Neuronal stem cell (in vitro differentiated cells): ENCODE results near the gene CTXND1.

Experiments
- DNase-seq: peaks from one replicate; pipeline ENCODE4 v3.0.0-alpha.2; 2013; ENCODE audit warnings: low spot score
- H2AFZ ChIP-seq: one replicate; pipeline ENCODE4 v1.6.1; 2013; ENCODE audit warnings: mild to moderate bottlenecking, low read length, inconsistent platforms
- H2AK5ac ChIP-seq: 2 replicates; pipeline ENCODE4 v1.6.1; 2013; ENCODE audit warnings: low read depth, mild to moderate bottlenecking, inconsistent platforms, low read length, moderate library complexity, mixed read lengths
- H2BK120ac ChIP-seq: 2 replicates; pipeline ENCODE4 v1.6.1; 2013; ENCODE audit warnings: low read depth, mild to moderate bottlenecking, inconsistent platforms, low read length, moderate library complexity, mixed read lengths
- H2BK12ac ChIP-seq: one replicate; pipeline ENCODE4 v1.6.1; 2013; ENCODE audit warnings: low read length, inconsistent platforms
- H2BK15ac ChIP-seq: 2 replicates; pipeline ENCODE4 v1.6.1; 2013; ENCODE audit warnings: mild to moderate bottlenecking, low read length, inconsistent platforms, mixed read lengths
- H2BK5ac ChIP-seq: one replicate; pipeline ENCODE4 v1.6.1; 2013; ENCODE audit warnings: inconsistent platforms, mild to moderate bottlenecking, low read length, moderate library complexity
- H3K14ac ChIP-seq: one replicate; pipeline ENCODE4 v1.6.1; 2013; ENCODE audit warnings: low read length, inconsistent platforms
- H3K18ac ChIP-seq: 2 replicates; pipeline ENCODE4 v1.6.1; 2013; ENCODE audit warnings: low read length, inconsistent platforms
- H3K23ac ChIP-seq: 2 replicates; pipeline ENCODE4 v1.6.1; 2013; ENCODE audit warnings: low read depth, mild to moderate bottlenecking, mixed read lengths, low read length, inconsistent platforms; ENCODE audit not compliant: poor library complexity
- H3K27ac ChIP-seq: replicated peaks from 3 replicates; pipeline ENCODE4 v1.5.1; 2013; ENCODE audit warnings: low read length, inconsistent platforms
- H3K27me3 ChIP-seq, 3 experiments: 2 replicates each; pipeline ENCODE4 v1.6.1; 2013; ENCODE audit warnings: low read length in 3 of 3, mild to moderate bottlenecking in 2 of 3, inconsistent platforms in 1 of 3, low read depth in 1 of 3, mixed read lengths in 1 of 3, moderate library complexity in 1 of 3; ENCODE audit not compliant: control insufficient read depth in 3 of 3, insufficient read depth in 3 of 3
- H3K36me3 ChIP-seq, 2 donors: replicated peaks in 1 of 2; 2 replicates each; pipeline ENCODE4 v1.6.1; 2013; ENCODE audit warnings: low read length in 2 of 2; ENCODE audit not compliant: control insufficient read depth in 2 of 2, insufficient read depth in 2 of 2
- H3K4ac ChIP-seq: 2 replicates; pipeline ENCODE4 v1.6.1; 2013; ENCODE audit warnings: inconsistent platforms, mild to moderate bottlenecking, low read length, moderate library complexity
- H3K4me1 ChIP-seq, 2 donors: 1 replicate in 1 of 2; 2 replicates in 1 of 2; pipeline ENCODE4 v1.6.1; 2013; ENCODE audit warnings: low read length in 2 of 2, low read depth in 1 of 2; ENCODE audit not compliant: control insufficient read depth in 2 of 2, insufficient read depth in 1 of 2
- H3K4me2 ChIP-seq: one replicate; pipeline ENCODE4 v1.6.1; 2013; ENCODE audit warnings: mild to moderate bottlenecking, low read length, inconsistent platforms; ENCODE audit not compliant: insufficient read depth, poor library complexity, severe bottlenecking
- H3K4me3 ChIP-seq, 2 donors: 2 replicates each; pipeline ENCODE4 v1.5.1; 2013; ENCODE audit warnings: low read length in 2 of 2, mild to moderate bottlenecking in 2 of 2, inconsistent platforms in 1 of 2, moderate library complexity in 1 of 2
- H3K79me1 ChIP-seq: one replicate; pipeline ENCODE4 v1.6.1; 2013; ENCODE audit warnings: low read depth, mild to moderate bottlenecking, inconsistent platforms, low read length, moderate library complexity
- H3K9ac ChIP-seq: one replicate; pipeline ENCODE4 v1.6.1; 2013; ENCODE audit warnings: mild to moderate bottlenecking, low read depth, low read length, inconsistent platforms; ENCODE audit not compliant: poor library complexity
- H3K9me3 ChIP-seq, 2 donors: replicated peaks in 1 of 2; 2 replicates each; pipeline versions ENCODE3 to v1.6.1; 2013; ENCODE audit warnings: low read length in 2 of 2, mild to moderate bottlenecking in 2 of 2, inconsistent platforms in 1 of 2, low read depth in 1 of 2, mixed read lengths in 1 of 2, moderate library complexity in 1 of 2; ENCODE audit not compliant: control insufficient read depth in 2 of 2, insufficient read depth in 1 of 2
- H4K8ac ChIP-seq: one replicate; pipeline ENCODE4 v1.6.1; 2013; ENCODE audit warnings: low read depth, mild to moderate bottlenecking, inconsistent platforms, low read length, moderate library complexity
- H4K91ac ChIP-seq: one replicate; pipeline ENCODE4 v1.6.1; 2013; ENCODE audit warnings: low read length, low read depth, mild to moderate bottlenecking, inconsistent platforms; ENCODE audit not compliant: poor library complexity
- WGBS, 2 donors: extraction: QIAGEN DNeasy Blood & Tissue Kit; methylation state at CpG; one replicate each; pipeline ENCODE4 v1.1.7; 2013; ENCODE audit warnings: missing lambda C conversion rate in 2 of 2, mixed read lengths in 1 of 2; ENCODE audit not compliant: insufficient read length in 2 of 2, insufficient replicate concordance in 1 of 2; ENCODE audit errors: extremely low coverage in 2 of 2; 5-methylcytosine and 5-hydroxymethylcytosine counted together

Gene CTXND1

DNA sequence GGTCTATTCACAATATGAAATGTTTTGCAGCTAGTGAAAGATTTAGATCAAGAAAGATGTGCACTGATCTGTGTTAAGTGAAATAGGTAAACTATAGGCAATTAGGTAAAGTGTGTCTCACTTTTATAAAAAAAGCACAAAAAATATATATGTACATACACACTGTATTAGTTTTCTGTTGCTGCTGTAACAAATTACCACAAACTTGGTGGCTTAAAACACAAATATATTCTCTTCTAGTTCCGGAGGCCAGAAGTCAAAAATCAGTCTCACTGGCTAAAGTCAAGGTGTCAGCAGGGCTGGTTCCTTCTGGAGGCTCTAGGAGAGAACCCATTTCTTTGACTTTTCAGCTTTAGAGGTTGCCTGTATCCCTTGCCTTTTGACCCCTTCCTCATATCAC lies 88.1 kb downstream of the CTXND1 start:
- Histone ChIP-seq H2BK15ac (no peak overlapping the region), H2BK5ac (no peak overlapping the region), H2AFZ (no peak overlapping the region), H3K4ac (no peak overlapping the region), H3K27ac (no peak overlapping the region), H4K91ac (no peak overlapping the region), H3K14ac (no peak overlapping the region), H2AK5ac (no peak overlapping the region), H2BK120ac (no peak overlapping the region), H3K23ac (no peak overlapping the region), H2BK12ac (no peak overlapping the region), H3K4me1 (no peaks in the 10 kb centered on the region), H3K27me3 (no peaks in the 10 kb centered on the region), H4K8ac (no peak overlapping the region), H3K36me3 (peaks cover 4 to 39% of the 10 kb centered on the region in 2 donors), H3K9ac (no peak overlapping the region), H3K18ac (no peak overlapping the region), H3K9me3 (peaks cover 0 to 2% of the 10 kb centered on the region in 2 donors), H3K79me1 (no peaks in the 10 kb centered on the region), H3K4me2 (no peak overlapping the region), H3K4me3 (no peak overlapping the region)
- no peak for DNase-seq
- WGBS, 2 donors, result no CpG with 5 or more reads among the region's 1 CpG

DNA sequence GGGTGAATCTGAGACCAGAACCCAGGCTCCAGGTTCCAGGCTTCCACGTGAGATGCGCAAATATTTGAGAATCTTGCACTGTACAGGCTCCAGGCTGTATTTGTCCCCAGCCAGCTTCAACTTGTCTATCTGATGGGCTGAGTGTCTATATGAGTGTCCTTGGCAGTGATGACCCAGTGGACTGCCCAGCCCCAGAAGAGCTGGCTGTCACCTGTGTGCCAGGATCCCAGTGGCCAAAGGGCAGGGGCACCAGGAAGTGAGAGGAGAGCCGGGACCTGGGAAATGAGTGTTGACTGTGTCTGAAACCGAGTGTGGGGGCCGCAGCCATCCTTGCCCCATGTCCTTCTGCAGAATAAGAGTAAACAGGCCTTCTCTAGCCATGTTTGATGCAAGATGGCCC lies 88.8 kb downstream of the CTXND1 start:
- no peak overlapping the region for H3K9ac ChIP-seq

DNA sequence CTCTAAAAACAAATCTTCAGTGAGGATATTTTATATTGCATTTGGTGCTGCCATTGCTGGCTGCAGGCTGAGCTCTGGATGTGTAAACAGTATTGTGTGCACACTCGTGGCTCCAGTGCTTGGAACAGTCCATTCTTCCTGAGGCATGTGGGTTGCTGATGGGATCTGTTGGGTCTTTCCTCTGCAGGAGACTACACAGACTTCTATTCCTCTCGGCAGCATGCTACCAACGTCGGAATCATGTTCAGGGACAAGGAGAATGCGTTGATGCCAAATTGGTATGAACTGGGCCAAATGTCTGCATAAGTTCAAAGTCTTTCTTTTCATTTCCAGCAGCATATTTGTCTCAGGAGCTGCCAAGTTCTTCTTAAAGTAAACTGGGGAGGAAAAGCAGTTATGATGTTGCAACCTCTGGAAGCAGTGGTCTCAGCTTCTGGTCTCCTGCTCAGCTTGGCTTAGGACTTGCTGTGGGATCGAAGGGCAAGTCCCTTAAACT lies 89.9 kb downstream of the CTXND1 start:
- H2BK120ac ChIP-seq, result no peak overlapping the region
- H3K4me3 ChIP-seq, result no peak overlapping the region
- no peak overlapping the region for H2AK5ac ChIP-seq
- no peak for DNase-seq
- no peak overlapping the region for H2AFZ ChIP-seq
- no peaks in the 10 kb centered on the region for H3K4me1 ChIP-seq
- no peak overlapping the region for H3K23ac ChIP-seq
- no peak overlapping the region for H4K91ac ChIP-seq
- no peak overlapping the region for H3K4me2 ChIP-seq
- H3K4ac ChIP-seq, result no peak overlapping the region
- no peaks in the 10 kb centered on the region for H3K27me3 ChIP-seq
- H3K14ac ChIP-seq, result no peak overlapping the region
- no peak overlapping the region for H3K27ac ChIP-seq
- peaks cover 6 to 33% of the 10 kb centered on the region in 2 donors for H3K36me3 ChIP-seq
- H2BK5ac ChIP-seq, result no peak overlapping the region
- no peak overlapping the region for H4K8ac ChIP-seq
- H2BK12ac ChIP-seq, result no peak overlapping the region
- H3K79me1 ChIP-seq, result no peaks in the 10 kb centered on the region
- peaks cover 0 to 2% of the 10 kb centered on the region in 2 donors for H3K9me3 ChIP-seq
- H3K18ac ChIP-seq, result no peak overlapping the region
- no CpG with 5 or more reads among the region's 6 CpGs for WGBS, 2 donors
- H3K9ac ChIP-seq, result no peak overlapping the region
- no peak overlapping the region for H2BK15ac ChIP-seq

More for the DNA sequence above, 88.8 kb downstream of the CTXND1 start:
- H3K4me1 ChIP-seq, result no peaks in the 10 kb centered on the region
- no peak overlapping the region for H3K4ac ChIP-seq
- H3K27me3 ChIP-seq, result no peaks in the 10 kb centered on the region
- no peak overlapping the region for H3K14ac ChIP-seq
- H3K18ac ChIP-seq, result no peak overlapping the region
- no peaks in the 10 kb centered on the region for H3K79me1 ChIP-seq
- peak overlapping the region; percentile 93 for H3K23ac ChIP-seq
- H2AK5ac ChIP-seq, result no peak overlapping the region
- H2AFZ ChIP-seq, result no peak overlapping the region
- WGBS, 2 donors, result no CpG with 5 or more reads among the region's 5 CpGs
- no peak overlapping the region for H3K4me3 ChIP-seq
- no peak overlapping the region for H3K27ac ChIP-seq
- DNase-seq, result no peak
- H2BK15ac ChIP-seq, result no peak overlapping the region
- H3K4me2 ChIP-seq, result no peak overlapping the region
- no peak overlapping the region for H2BK5ac ChIP-seq
- no peak overlapping the region for H4K8ac ChIP-seq
- no peak overlapping the region for H2BK12ac ChIP-seq
- H2BK120ac ChIP-seq, result no peak overlapping the region
- H3K9me3 ChIP-seq, result peaks cover 0 to 2% of the 10 kb centered on the region in 2 donors
- peaks cover 4 to 34% of the 10 kb centered on the region in 2 donors for H3K36me3 ChIP-seq
- H4K91ac ChIP-seq, result no peak overlapping the region

DNA sequence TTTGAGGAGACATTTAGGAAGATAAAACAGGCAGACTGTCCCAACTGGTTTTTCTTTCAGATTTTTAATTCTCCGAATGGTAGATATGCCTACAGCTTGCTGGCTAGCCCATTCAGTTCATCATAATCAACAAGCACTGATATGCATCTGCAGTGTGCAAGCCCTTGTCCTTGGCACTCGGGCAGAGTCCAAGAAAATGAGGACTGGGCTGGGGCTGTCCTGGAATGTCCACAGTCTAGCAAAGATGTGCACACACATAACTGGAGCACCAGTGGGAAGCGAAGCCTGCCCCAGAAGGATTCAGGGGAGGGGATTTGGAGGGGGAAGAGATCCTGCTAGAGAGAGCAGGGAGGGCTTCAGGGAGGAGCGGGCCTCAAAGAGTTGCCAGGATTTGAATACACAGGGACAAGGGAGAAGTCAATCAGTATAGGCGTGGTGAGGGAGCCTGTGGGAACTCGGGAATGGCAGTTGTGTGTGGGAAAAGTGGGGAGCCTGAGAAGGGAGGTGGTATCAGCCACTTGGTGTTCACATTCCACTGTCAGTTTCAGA lies 90.5 kb downstream of the CTXND1 start:
- peaks cover 0 to 2% of the 10 kb centered on the region in 2 donors for H3K9me3 ChIP-seq
- H2AK5ac ChIP-seq, result no peak overlapping the region

More for the DNA sequence above, 90.5 kb downstream of the CTXND1 start:
- Histone ChIP-seq H2BK5ac (no peak overlapping the region), H4K91ac (no peak overlapping the region), H3K18ac (no peak overlapping the region), H3K4ac (no peak overlapping the region), H2BK120ac (no peak overlapping the region), H3K9ac (no peak overlapping the region), H4K8ac (no peak overlapping the region), H3K36me3 (peaks cover 6 to 33% of the 10 kb centered on the region in 2 donors), H3K27ac (no peak overlapping the region), H3K4me1 (no peaks in the 10 kb centered on the region), H3K4me2 (no peak overlapping the region), H3K27me3 (no peaks in the 10 kb centered on the region), H2AFZ (no peak overlapping the region), H3K79me1 (no peaks in the 10 kb centered on the region), H3K23ac (no peak overlapping the region), H3K4me3 (no peak overlapping the region), H3K14ac (no peak overlapping the region), H2BK15ac (no peak overlapping the region), H2BK12ac (no peak overlapping the region)
- no peak for DNase-seq
- WGBS, 2 donors, result no CpG with 5 or more reads among the region's 6 CpGs
